Spleen (tissue), 11 donors: ENCODE data around the gene PSMB2. TPM values are rescaled to one million over a fixed set of nuclear protein-coding genes. Genes with fewer than 3 reads are reported as not detected.

Experiments used
- DNase-seq: peaks from one replicate; pipeline ENCODE4 v3.0.0-alpha.2; 2020
- H3K27ac ChIP-seq, 8 donors: fragments of 200-600 bp; sonication (generic) in 7 of 8; 1 replicate in 4 of 8; 2 replicates in 4 of 8; pipeline versions ENCODE4 v1.5.0 to v1.8.0; 2016 to 2021; ENCODE audit warnings: inconsistent platforms in 4 of 8, mild to moderate bottlenecking in 4 of 8, moderate library complexity in 1 of 8
- H3K27me3 ChIP-seq, 7 donors: fragments of 200-600 bp; sonication (generic) in 6 of 7; replicated peaks in 1 of 7; 1 replicate in 4 of 7; 2 replicates in 3 of 7; pipeline versions ENCODE4 v1.5.0 to v1.8.0; 2016 to 2021; ENCODE audit warnings: inconsistent platforms in 3 of 7, mild to moderate bottlenecking in 1 of 7
- H3K36me3 ChIP-seq, 6 donors: fragments of 200-600 bp; sonication (generic) in 5 of 6; 1 replicate in 4 of 6; 2 replicates in 2 of 6; pipeline versions ENCODE4 v1.5.0 to v1.8.0; 2016 to 2021; ENCODE audit warnings: inconsistent platforms in 2 of 6
- H3K4me1 ChIP-seq, 6 donors: fragments of 200-600 bp; sonication (generic) in 5 of 6; 1 replicate in 3 of 6; 2 replicates in 3 of 6; pipeline versions ENCODE4 v1.5.0 to v1.8.0; 2016 to 2021; ENCODE audit warnings: inconsistent platforms in 3 of 6
- H3K4me3 ChIP-seq, 8 donors: fragments of 200-600 bp; sonication (generic) in 7 of 8; 1 replicate in 4 of 8; 2 replicates in 4 of 8; pipeline versions ENCODE4 v1.5.0 to v1.8.0; 2016 to 2021; ENCODE audit warnings: inconsistent platforms in 4 of 8, mild to moderate bottlenecking in 4 of 8, moderate library complexity in 2 of 8
- H3K9me3 ChIP-seq, 8 donors: fragments of 200-600 bp; sonication (generic) in 7 of 8; 1 replicate in 4 of 8; 2 replicates in 4 of 8; pipeline versions ENCODE4 v1.5.0 to v1.8.0; 2016 to 2021; ENCODE audit warnings: inconsistent platforms in 4 of 8
- CTCF ChIP-seq, 11 experiments: fragments of 200-600 bp in 7 of 11; fragments of 450-650 bp in 4 of 11; sonication (generic) in 4 of 11; IDR thresholded peaks in 8 of 11; conservative IDR thresholded peaks in 3 of 11; 1 replicate in 7 of 11; 2 replicates in 4 of 11; pipeline versions ENCODE4 v1.4.0 to v1.8.0; 2016 to 2021; ENCODE audit warnings: antibody characterized with exemption in 11 of 11, inconsistent platforms in 4 of 11, mild to moderate bottlenecking in 1 of 11
- POLR2A ChIP-seq, 3 donors: fragments of 450-650 bp; IDR thresholded peaks; one replicate each; pipeline ENCODE4 v1.5.1; 2017; ENCODE audit warnings: antibody characterized with exemption in 3 of 3, mild to moderate bottlenecking in 1 of 3
- POLR2AphosphoS5 ChIP-seq, 3 donors: sonication (generic); formaldehyde crosslinking; IDR thresholded peaks; one replicate each; pipeline ENCODE4 v1.5.1; 2017; ENCODE audit warnings: antibody characterized with exemption in 3 of 3
- WGBS, 5 donors: extraction: QIAGEN DNeasy Blood & Tissue Kit in 3 of 5; methylation state at CpG; one replicate each; pipeline versions ENCODE4 v1.1.5 to v1.1.7; 2013 to 2018; 5-methylcytosine and 5-hydroxymethylcytosine counted together
- intact Hi-C: fragments of 100-400 bp; cut with DNase I; formaldehyde crosslinking; loops from one replicate; pipeline ENCODE4 v1.15.0; 2023; ENCODE audit warnings: low total_unique reads
- polyA plus RNA-seq, 3 donors: library from polyadenylated mRNA; stranded (reverse); fragments of 200-250 nt; gene quantifications; one replicate each; pipeline ENCODE4 v1.2.1, GENCODE V29; 2013
- total RNA-seq, 7 donors: library from RNA; depleted of rRNA in 3 of 7; stranded (reverse); fragments of >200 nt in 3 of 7; fragmentation: NEBNext Ultra II Directional in 4 of 7; extraction: Animal tissue kit (Norgen Biotek cat#: 25700) in 4 of 7; gene quantifications; one replicate each; pipeline versions ENCODE4 v1.1.0 to v1.2.1, GENCODE V29; 2016 to 2021
- donor health status: healthy with polysubstance abuse.
- donor health status: DM: no; HTN: no; CAD: no; lungs with moderate emphysema.
- donor health status: DM: no; HTN: no; CAD: no.
- donor health status: Bipolar disorder and iron deficiency.
- donor health status: healthy.
- donor health status: DM: no; HTN: no; CAD: no.
- donor health status: DM: yes; HTN: yes; CAD: no.

The PSMB2 gene
- total and polyA plus RNA-seq, 10 donors: 20.7 to 49.2 (median 45.1) TPM

- WGBS, 5 donors: 24 to 29% (median 28%) methylated on average over 4 of the region's 4 CpGs
- intact Hi-C loops: loop anchor here (5.0 kb wide), 1 partner anchor 203 kb away; no protein-coding TSS in a partner anchor
- Histone ChIP-seq H3K27ac (no peak overlapping the region), H3K4me1 (peaks cover 3 to 34% (median 12%) of the 10 kb centered on the region in 6 donors), H3K36me3 (peaks cover 0 to 31% (median 4%) of the 10 kb centered on the region in 6 donors), H3K27me3 (peaks cover 0 to 25% (median 17%) of the 10 kb centered on the region in 7 donors), H3K4me3 (no peak overlapping the region), H3K9me3 (no peaks in the 10 kb centered on the region)
- TF ChIP-seq CTCF (IDR thresholded peaks at IDR 0.05 in 8 of 11, conservative IDR thresholded peaks at IDR 0.05 in 3 of 11) (peak; percentile 84 to 96 (median 89)), POLR2AphosphoS5 (IDR thresholded peaks at IDR 0.05) (peak in 1 of 3 donors; percentile 51), POLR2A (IDR thresholded peaks at IDR 0.05) (no peak)
- DNase-seq: peak; percentile 85
These were observed 72.3 kb downstream of the PSMB2 start for GRCh38 chr1:35568975-35569395.

GRCh38 chr1:35567947-35568558, 73.3 kb downstream of the PSMB2 start:
- intact Hi-C loops: loop anchor here (5.0 kb wide), 1 partner anchor 204 kb away; no protein-coding TSS in a partner anchor
- no peak for DNase-seq
- WGBS, 5 donors: 74 to 86% (median 85%) methylated on average over 9 of the region's 9 CpGs

GRCh38 chr1:35565742-35566133, 75.6 kb downstream of the PSMB2 start:
- H3K9me3 ChIP-seq: no peaks in the 10 kb centered on the region
- no peak overlapping the region for H3K4me3 ChIP-seq
- 92 to 95% (median 95%) methylated on average over 7 to 11 of the region's 11 CpGs for WGBS, 5 donors
- H3K36me3 ChIP-seq: peaks cover 0 to 63% (median 7%) of the 10 kb centered on the region in 6 donors
- H3K27ac ChIP-seq: no peak overlapping the region
- no peaks in the 10 kb centered on the region for H3K27me3 ChIP-seq
- DNase-seq: peak; percentile 59
- intact Hi-C loops: loop anchor here (5.0 kb wide), 1 partner anchor 207 kb away; no protein-coding TSS in a partner anchor
- TF ChIP-seq CTCF (IDR thresholded peaks at IDR 0.05 in 8 of 11, conservative IDR thresholded peaks at IDR 0.05 in 3 of 11) (no peak), POLR2AphosphoS5 (IDR thresholded peaks at IDR 0.05) (no peak), POLR2A (IDR thresholded peaks at IDR 0.05) (no peak)
- peaks cover 0 to 47% (median 6%) of the 10 kb centered on the region in 6 donors for H3K4me1 ChIP-seq

More at GRCh38 chr1:35567947-35568558, 73.3 kb downstream of the PSMB2 start:
- Histone ChIP-seq H3K27ac (no peak overlapping the region), H3K36me3 (peaks cover 0 to 40% (median 6%) of the 10 kb centered on the region in 6 donors), H3K27me3 (peaks cover 0 to 16% (median 8%) of the 10 kb centered on the region in 7 donors), H3K4me1 (peaks cover 3 to 33% (median 6%) of the 10 kb centered on the region in 6 donors), H3K4me3 (no peak overlapping the region), H3K9me3 (no peaks in the 10 kb centered on the region)
- no peak for TF ChIP-seq POLR2A (IDR thresholded peaks at IDR 0.05)
- no peak for TF ChIP-seq CTCF (IDR thresholded peaks at IDR 0.05 in 8 of 11, conservative IDR thresholded peaks at IDR 0.05 in 3 of 11)
- TF ChIP-seq POLR2AphosphoS5 (IDR thresholded peaks at IDR 0.05): no peak
